Measurements from ENCODE around the gene NSL1. TPM values are rescaled to one million over a fixed set of nuclear protein-coding genes. Genes with fewer than 3 reads are reported as not detected.

NSL1 gene
- total RNA-seq, 1 experiment from 2014 or later = 36.4 TPM

DNA sequence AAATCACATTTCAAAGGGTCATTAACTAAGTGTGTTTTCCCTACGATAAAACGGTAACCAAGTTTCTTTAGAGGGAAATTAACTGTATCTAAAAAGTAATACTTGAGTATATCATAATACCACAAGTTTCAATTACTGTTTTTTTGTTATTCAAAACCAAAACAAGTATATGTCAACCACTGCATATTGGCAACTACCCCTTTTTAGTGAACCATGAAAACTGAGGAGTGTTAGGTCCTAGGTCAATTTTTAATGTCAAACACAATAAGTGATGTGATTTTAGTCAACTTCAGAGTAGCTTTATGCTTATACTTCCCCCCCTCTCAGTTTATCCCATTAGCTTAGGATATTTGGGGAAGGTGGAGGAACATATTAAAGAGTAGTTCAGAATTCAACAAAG, 10.4 kb downstream of the NSL1 start:
- Histone ChIP-seq H3K4me3 (replicated peaks in 1 of 2; ENCODE audit: low read depth in 1 of 2, low read length in 2 of 2) (no peak overlapping the region), H4K20me1 (ENCODE audit: insufficient read depth) (no peaks in the 10 kb centered on the region), H3K9ac (ENCODE audit: low read length) (no peak overlapping the region), H3K9me3 (ENCODE audit: control insufficient read depth in 1 of 2, insufficient read depth in 1 of 2, low read depth in 1 of 2, low read length in 2 of 2) (no peaks in the 10 kb centered on the region), H3K4me2 (ENCODE audit: low read length) (no peak overlapping the region), H3K36me3 (ENCODE audit: control insufficient read depth in 1 of 2, insufficient read depth in 2 of 2, low read length in 2 of 2) (peaks cover 10 to 22% of the 10 kb centered on the region in 2 experiments), H3K4me1 (ENCODE audit: control insufficient read depth in 1 of 2, insufficient read depth in 2 of 2, low read length in 2 of 2) (no peaks in the 10 kb centered on the region), H3K79me2 (ENCODE audit: insufficient read depth, low read length) (no peaks in the 10 kb centered on the region; the same call in 1 of the 2 replicates), H3K27ac (ENCODE audit: low read depth, low read length) (no peak overlapping the region), H3K27me3 (ENCODE audit: insufficient read depth, low read length) (no peaks in the 10 kb centered on the region), H3K9me2 (ENCODE audit: insufficient read depth) (no peaks in the 10 kb centered on the region), H2AFZ (ENCODE audit: low read depth, low read length, poor library complexity, severe bottlenecking) (no peak overlapping the region)
- DNase-seq (ENCODE audit: low read depth, low spot score) (no peak), ATAC-seq (no peak)
- BruUV-seq (replicated peaks) = no TSS peak
- ChIA-PET POLR2A (no interaction called here), RAD21 (ENCODE audit: low non-redundant PET in 1 of 2, low total read pairs in 2 of 2, uncharacterized antibody in 2 of 2, unreplicated experiment in 2 of 2) (no interaction called here), CTCF (interaction anchor here (1.2 to 2.2 kb wide), 4 partner anchors 114 to 325 kb away, joined by 3 to 7 read pairs (median 6); no protein-coding TSS in a partner anchor)
- intact Hi-C loops (cut with micrococcal nuclease) = loop anchor here (5.0 to 10.0 kb wide), 3 partner anchors 174 to 1099 kb away; partner anchors contain the start of gene ATF3
- TF ChIP-seq, protein P1, sequence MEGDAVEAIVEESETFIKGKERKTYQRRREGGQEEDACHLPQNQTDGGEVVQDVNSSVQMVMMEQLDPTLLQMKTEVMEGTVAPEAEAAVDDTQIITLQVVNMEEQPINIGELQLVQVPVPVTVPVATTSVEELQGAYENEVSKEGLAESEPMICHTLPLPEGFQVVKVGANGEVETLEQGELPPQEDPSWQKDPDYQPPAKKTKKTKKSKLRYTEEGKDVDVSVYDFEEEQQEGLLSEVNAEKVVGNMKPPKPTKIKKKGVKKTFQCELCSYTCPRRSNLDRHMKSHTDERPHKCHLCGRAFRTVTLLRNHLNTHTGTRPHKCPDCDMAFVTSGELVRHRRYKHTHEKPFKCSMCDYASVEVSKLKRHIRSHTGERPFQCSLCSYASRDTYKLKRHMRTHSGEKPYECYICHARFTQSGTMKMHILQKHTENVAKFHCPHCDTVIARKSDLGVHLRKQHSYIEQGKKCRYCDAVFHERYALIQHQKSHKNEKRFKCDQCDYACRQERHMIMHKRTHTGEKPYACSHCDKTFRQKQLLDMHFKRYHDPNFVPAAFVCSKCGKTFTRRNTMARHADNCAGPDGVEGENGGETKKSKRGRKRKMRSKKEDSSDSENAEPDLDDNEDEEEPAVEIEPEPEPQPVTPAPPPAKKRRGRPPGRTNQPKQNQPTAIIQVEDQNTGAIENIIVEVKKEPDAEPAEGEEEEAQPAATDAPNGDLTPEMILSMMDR (IDR thresholded peaks at IDR 0.05 in 2 of 3, conservative IDR thresholded peaks at IDR 0.05 in 1 of 3; ENCODE audit: borderline replicate concordance in 1 of 3, insufficient read depth in 1 of 3, low read depth in 2 of 3, low read length in 2 of 3) = no peak
- TF ChIP-seq ZNF274 (IDR thresholded peaks at IDR 0.05; ENCODE audit: low read depth, low read length) (no peak), SP1 (IDR thresholded peaks at IDR 0.05; ENCODE audit: low read depth) (no peak), EZH2 (IDR thresholded peaks at IDR 0.05) (no peak), ELF1 (IDR thresholded peaks at IDR 0.05; ENCODE audit: borderline replicate concordance, low read depth) (no peak), JUND (IDR thresholded peaks at IDR 0.05) (no peak)
- TF ChIP-seq, protein P2, sequence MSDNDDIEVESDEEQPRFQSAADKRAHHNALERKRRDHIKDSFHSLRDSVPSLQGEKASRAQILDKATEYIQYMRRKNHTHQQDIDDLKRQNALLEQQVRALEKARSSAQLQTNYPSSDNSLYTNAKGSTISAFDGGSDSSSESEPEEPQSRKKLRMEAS (IDR thresholded peaks at IDR 0.05) = no peak

DNA sequence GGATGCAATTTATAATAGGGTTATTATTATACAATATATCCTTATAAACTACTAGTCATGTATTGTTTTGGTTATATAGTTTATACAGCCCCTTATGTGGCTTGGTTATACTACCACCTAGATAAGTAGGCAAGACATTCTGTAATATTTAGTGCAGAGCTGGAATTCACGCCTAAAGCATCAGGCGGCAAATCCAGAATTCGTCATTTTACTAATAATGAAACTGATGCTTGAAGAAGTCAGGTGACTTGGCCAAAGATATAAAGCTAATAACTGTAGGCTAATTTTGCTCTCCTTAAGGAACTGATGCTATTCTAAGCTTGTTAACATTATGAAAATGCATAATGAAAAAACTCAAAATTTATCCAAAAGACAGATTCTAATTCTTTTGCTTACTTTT, 10.8 kb downstream of the NSL1 start:
- H3K27ac ChIP-seq (ENCODE audit: low read depth, low read length) = no peak overlapping the region
- no peaks in the 10 kb centered on the region for H3K9me3 ChIP-seq (ENCODE audit: control insufficient read depth in 1 of 2, insufficient read depth in 1 of 2, low read depth in 1 of 2, low read length in 2 of 2)
- POLR2A ChIA-PET = no interaction called here
- intact Hi-C loops (cut with micrococcal nuclease) = loop anchor here (5.0 to 10.0 kb wide), 3 partner anchors 173 to 1098 kb away; partner anchors contain the start of gene ATF3
- no peaks in the 10 kb centered on the region for H3K27me3 ChIP-seq (ENCODE audit: insufficient read depth, low read length)
- DNase-seq (ENCODE audit: low read depth, low spot score) = no peak
- H4K20me1 ChIP-seq (ENCODE audit: insufficient read depth) = no peaks in the 10 kb centered on the region
- RAD21 ChIA-PET (ENCODE audit: low non-redundant PET in 1 of 2, low total read pairs in 2 of 2, uncharacterized antibody in 2 of 2, unreplicated experiment in 2 of 2) = no interaction called here
- H2AFZ ChIP-seq (ENCODE audit: low read depth, low read length, poor library complexity, severe bottlenecking) = no peak overlapping the region
- H3K4me3 ChIP-seq (replicated peaks in 1 of 2; ENCODE audit: low read depth in 1 of 2, low read length in 2 of 2) = no peak overlapping the region
- no peaks in the 10 kb centered on the region for H3K9me2 ChIP-seq (ENCODE audit: insufficient read depth)
- H3K36me3 ChIP-seq (ENCODE audit: control insufficient read depth in 1 of 2, insufficient read depth in 2 of 2, low read length in 2 of 2) = peaks cover 10 to 22% of the 10 kb centered on the region in 2 experiments
- no peaks in the 10 kb centered on the region; the same call in 1 of the 2 replicates for H3K79me2 ChIP-seq (ENCODE audit: insufficient read depth, low read length)
- H3K9ac ChIP-seq (ENCODE audit: low read length) = no peak overlapping the region
- BruUV-seq (replicated peaks) = no TSS peak
- no peaks in the 10 kb centered on the region for H3K4me1 ChIP-seq (ENCODE audit: control insufficient read depth in 1 of 2, insufficient read depth in 2 of 2, low read length in 2 of 2)
- no peak for ATAC-seq
- no peak overlapping the region for H3K4me2 ChIP-seq (ENCODE audit: low read length)
- CTCF ChIA-PET = interaction anchor here (1.2 to 2.2 kb wide), 4 partner anchors 114 to 325 kb away, joined by 3 to 7 read pairs (median 6); no protein-coding TSS in a partner anchor
- TF ChIP-seq, protein P1 (IDR thresholded peaks at IDR 0.05 in 2 of 3, conservative IDR thresholded peaks at IDR 0.05 in 1 of 3; ENCODE audit: borderline replicate concordance in 1 of 3, insufficient read depth in 1 of 3, low read depth in 2 of 3, low read length in 2 of 3) = no peak
- TF ChIP-seq POLR2A (IDR thresholded peaks at IDR 0.05; ENCODE audit: borderline replicate concordance, extremely low read depth, insufficient read depth, insufficient read length) (no peak), CBX3 (IDR thresholded peaks at IDR 0.05; ENCODE audit: low read depth) (no peak)
- TF ChIP-seq, protein P3, sequence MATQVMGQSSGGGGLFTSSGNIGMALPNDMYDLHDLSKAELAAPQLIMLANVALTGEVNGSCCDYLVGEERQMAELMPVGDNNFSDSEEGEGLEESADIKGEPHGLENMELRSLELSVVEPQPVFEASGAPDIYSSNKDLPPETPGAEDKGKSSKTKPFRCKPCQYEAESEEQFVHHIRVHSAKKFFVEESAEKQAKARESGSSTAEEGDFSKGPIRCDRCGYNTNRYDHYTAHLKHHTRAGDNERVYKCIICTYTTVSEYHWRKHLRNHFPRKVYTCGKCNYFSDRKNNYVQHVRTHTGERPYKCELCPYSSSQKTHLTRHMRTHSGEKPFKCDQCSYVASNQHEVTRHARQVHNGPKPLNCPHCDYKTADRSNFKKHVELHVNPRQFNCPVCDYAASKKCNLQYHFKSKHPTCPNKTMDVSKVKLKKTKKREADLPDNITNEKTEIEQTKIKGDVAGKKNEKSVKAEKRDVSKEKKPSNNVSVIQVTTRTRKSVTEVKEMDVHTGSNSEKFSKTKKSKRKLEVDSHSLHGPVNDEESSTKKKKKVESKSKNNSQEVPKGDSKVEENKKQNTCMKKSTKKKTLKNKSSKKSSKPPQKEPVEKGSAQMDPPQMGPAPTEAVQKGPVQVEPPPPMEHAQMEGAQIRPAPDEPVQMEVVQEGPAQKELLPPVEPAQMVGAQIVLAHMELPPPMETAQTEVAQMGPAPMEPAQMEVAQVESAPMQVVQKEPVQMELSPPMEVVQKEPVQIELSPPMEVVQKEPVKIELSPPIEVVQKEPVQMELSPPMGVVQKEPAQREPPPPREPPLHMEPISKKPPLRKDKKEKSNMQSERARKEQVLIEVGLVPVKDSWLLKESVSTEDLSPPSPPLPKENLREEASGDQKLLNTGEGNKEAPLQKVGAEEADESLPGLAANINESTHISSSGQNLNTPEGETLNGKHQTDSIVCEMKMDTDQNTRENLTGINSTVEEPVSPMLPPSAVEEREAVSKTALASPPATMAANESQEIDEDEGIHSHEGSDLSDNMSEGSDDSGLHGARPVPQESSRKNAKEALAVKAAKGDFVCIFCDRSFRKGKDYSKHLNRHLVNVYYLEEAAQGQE (IDR thresholded peaks at IDR 0.05; ENCODE audit: low read depth) = no peak
